ENCODE data around the gene RSAD2.

The RSAD2 gene

DNA sequence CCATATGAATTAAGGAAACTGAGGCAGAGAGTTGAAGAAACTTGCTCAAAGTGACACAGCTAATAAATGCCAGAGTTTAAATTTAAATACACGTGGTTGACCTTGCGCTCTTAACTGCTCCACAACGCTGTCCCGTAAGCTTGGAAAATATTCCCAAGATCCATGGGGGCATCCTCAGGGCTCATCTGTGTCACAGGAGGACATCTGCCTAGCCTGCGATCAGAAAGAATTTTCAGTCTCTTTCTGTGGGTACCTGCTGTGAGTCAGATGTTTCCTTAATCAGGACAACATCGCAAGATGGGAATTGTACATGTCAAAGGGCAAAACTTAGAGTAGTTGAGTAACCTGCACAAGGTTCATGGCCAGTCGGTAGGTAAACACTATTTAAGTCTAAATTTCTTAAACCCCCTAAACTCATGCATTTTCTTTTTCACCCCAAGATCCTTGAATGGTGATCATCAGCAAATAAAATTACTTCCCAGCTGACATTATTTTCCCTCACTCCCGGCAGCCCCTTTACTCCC is 13.3 kb upstream of the RSAD2 start:
- Histone ChIP-seq H3K4me1 (ENCODE audit: control insufficient read depth, insufficient read depth, low read length) (no peaks in the 10 kb centered on the region), H3K36me3 (ENCODE audit: control insufficient read depth in 2 of 2, insufficient read depth in 1 of 2, low read length in 2 of 2) (peaks cover 0 to 5% of the 10 kb centered on the region in 2 experiments; a peak in 1 of 3 replicates), H3K9me3 (ENCODE audit: control insufficient read depth, insufficient read depth, low read depth, low read length) (no peaks in the 10 kb centered on the region), H3K4me3 (ENCODE audit: low read depth, low read length) (no peak overlapping the region), H3K27ac (ENCODE audit: extremely low read depth, low read depth, low read length) (no peak overlapping the region)
- TF ChIP-seq, protein P1, sequence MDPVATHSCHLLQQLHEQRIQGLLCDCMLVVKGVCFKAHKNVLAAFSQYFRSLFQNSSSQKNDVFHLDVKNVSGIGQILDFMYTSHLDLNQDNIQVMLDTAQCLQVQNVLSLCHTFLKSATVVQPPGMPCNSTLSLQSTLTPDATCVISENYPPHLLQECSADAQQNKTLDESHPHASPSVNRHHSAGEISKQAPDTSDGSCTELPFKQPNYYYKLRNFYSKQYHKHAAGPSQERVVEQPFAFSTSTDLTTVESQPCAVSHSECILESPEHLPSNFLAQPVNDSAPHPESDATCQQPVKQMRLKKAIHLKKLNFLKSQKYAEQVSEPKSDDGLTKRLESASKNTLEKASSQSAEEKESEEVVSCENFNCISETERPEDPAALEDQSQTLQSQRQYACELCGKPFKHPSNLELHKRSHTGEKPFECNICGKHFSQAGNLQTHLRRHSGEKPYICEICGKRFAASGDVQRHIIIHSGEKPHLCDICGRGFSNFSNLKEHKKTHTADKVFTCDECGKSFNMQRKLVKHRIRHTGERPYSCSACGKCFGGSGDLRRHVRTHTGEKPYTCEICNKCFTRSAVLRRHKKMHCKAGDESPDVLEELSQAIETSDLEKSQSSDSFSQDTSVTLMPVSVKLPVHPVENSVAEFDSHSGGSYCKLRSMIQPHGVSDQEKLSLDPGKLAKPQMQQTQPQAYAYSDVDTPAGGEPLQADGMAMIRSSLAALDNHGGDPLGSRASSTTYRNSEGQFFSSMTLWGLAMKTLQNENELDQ (tag by site-specific recombination; IDR thresholded peaks at IDR 0.05; ENCODE audit: low read depth): no peak
- TF ChIP-seq ZNF792 (tag by site-specific recombination; IDR thresholded peaks at IDR 0.05): no peak
- no peak for TF ChIP-seq ZNF350 (tag by site-specific recombination; IDR thresholded peaks at IDR 0.05)
- TF ChIP-seq ZNF169 (tag by site-specific recombination; IDR thresholded peaks at IDR 0.05): no peak
- TF ChIP-seq, protein P2, sequence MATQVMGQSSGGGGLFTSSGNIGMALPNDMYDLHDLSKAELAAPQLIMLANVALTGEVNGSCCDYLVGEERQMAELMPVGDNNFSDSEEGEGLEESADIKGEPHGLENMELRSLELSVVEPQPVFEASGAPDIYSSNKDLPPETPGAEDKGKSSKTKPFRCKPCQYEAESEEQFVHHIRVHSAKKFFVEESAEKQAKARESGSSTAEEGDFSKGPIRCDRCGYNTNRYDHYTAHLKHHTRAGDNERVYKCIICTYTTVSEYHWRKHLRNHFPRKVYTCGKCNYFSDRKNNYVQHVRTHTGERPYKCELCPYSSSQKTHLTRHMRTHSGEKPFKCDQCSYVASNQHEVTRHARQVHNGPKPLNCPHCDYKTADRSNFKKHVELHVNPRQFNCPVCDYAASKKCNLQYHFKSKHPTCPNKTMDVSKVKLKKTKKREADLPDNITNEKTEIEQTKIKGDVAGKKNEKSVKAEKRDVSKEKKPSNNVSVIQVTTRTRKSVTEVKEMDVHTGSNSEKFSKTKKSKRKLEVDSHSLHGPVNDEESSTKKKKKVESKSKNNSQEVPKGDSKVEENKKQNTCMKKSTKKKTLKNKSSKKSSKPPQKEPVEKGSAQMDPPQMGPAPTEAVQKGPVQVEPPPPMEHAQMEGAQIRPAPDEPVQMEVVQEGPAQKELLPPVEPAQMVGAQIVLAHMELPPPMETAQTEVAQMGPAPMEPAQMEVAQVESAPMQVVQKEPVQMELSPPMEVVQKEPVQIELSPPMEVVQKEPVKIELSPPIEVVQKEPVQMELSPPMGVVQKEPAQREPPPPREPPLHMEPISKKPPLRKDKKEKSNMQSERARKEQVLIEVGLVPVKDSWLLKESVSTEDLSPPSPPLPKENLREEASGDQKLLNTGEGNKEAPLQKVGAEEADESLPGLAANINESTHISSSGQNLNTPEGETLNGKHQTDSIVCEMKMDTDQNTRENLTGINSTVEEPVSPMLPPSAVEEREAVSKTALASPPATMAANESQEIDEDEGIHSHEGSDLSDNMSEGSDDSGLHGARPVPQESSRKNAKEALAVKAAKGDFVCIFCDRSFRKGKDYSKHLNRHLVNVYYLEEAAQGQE (tag by site-specific recombination; IDR thresholded peaks at IDR 0.05): no peak
- no peak for TF ChIP-seq BCL11A (tag by site-specific recombination; IDR thresholded peaks at IDR 0.05; ENCODE audit: low read depth)
- TF ChIP-seq ZNF555 (tag by site-specific recombination; conservative IDR thresholded peaks at IDR 0.05): no peak
- no peak for TF ChIP-seq ZNF629 (tag by site-specific recombination; IDR thresholded peaks at IDR 0.05)
- CTCF ChIA-PET: interaction anchor here (1.2 kb wide), 1 partner anchor 38 kb away, joined by 3 read pairs; no protein-coding TSS in a partner anchor
- POLR2A ChIA-PET: interaction anchor here (1.4 kb wide), 1 partner anchor 14 kb away, joined by 3 read pairs; no protein-coding TSS in a partner anchor

DNA sequence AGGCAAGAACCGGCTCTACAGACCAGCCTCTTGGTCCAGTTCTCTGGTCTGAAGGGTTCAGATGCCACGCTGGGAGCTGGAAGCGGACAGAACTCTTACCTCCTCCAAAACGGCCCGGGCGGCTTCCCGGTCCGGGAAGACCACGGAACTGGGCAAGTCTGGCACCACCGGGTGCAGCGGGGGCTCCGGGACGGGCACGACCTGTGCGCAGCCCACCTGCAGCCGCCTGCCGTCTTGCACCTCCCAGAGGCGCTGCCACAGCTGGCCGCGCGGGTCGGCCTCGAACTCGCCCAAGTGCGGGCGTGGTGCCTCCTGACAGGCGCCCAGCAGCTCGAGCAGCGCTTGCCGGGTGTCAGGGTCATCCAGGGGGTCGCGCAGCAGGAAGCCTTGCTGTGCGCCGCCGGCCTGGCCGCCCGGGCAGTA is 12.6 kb upstream of the RSAD2 start:
- ChIA-PET POLR2A (interaction anchor here (1.4 kb wide), 1 partner anchor 14 kb away, joined by 3 read pairs; no protein-coding TSS in a partner anchor), CTCF (interaction anchor here (0.6 to 1.2 kb wide), 3 partner anchors 39 to 221 kb away, joined by 3 to 4 read pairs (median 3); no protein-coding TSS in a partner anchor)
- peak overlapping the region; percentile 25; the same call in 1 of the 2 replicates for H3K27ac ChIP-seq (ENCODE audit: extremely low read depth, low read depth, low read length)

More for the DNA sequence above, 12.6 kb upstream of the RSAD2 start:
- peak overlapping the region; percentile 62 for H3K4me3 ChIP-seq (ENCODE audit: low read depth, low read length)
- TF ChIP-seq ZNF555 (tag by site-specific recombination; conservative IDR thresholded peaks at IDR 0.05) (no peak), SP2 (tag by site-specific recombination; IDR thresholded peaks at IDR 0.05) (no peak), ZNF664 (tag by site-specific recombination; IDR thresholded peaks at IDR 0.05) (no peak), ZNF426 (tag by site-specific recombination; IDR thresholded peaks at IDR 0.05) (no peak), ZBTB1 (tag by site-specific recombination; IDR thresholded peaks at IDR 0.05) (no peak), SETDB1 (IDR thresholded peaks at IDR 0.05; ENCODE audit: insufficient read length, low read length) (no peak), ZNF248 (tag by site-specific recombination; IDR thresholded peaks at IDR 0.05) (no peak), ZNF670 (tag by site-specific recombination; IDR thresholded peaks at IDR 0.05; ENCODE audit: low read depth) (no peak), ZNF658 (tag by site-specific recombination; IDR thresholded peaks at IDR 0.05) (no peak), ZNF10 (tag by site-specific recombination; IDR thresholded peaks at IDR 0.05) (no peak), ZEB2 (tag by site-specific recombination; IDR thresholded peaks at IDR 0.05) (no peak), ZNF423 (tag by site-specific recombination; IDR thresholded peaks at IDR 0.05) (no peak), ZNF707 (tag by site-specific recombination; IDR thresholded peaks at IDR 0.05) (no peak), ZNF148 (tag by site-specific recombination; IDR thresholded peaks at IDR 0.05; ENCODE audit: borderline replicate concordance) (no peak), SP7 (tag by site-specific recombination; IDR thresholded peaks at IDR 0.05) (no peak)
- TF ChIP-seq, protein P3, sequence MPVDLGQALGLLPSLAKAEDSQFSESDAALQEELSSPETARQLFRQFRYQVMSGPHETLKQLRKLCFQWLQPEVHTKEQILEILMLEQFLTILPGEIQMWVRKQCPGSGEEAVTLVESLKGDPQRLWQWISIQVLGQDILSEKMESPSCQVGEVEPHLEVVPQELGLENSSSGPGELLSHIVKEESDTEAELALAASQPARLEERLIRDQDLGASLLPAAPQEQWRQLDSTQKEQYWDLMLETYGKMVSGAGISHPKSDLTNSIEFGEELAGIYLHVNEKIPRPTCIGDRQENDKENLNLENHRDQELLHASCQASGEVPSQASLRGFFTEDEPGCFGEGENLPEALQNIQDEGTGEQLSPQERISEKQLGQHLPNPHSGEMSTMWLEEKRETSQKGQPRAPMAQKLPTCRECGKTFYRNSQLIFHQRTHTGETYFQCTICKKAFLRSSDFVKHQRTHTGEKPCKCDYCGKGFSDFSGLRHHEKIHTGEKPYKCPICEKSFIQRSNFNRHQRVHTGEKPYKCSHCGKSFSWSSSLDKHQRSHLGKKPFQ (tag by site-specific recombination; IDR thresholded peaks at IDR 0.05): no peak
- H3K9me3 ChIP-seq (ENCODE audit: control insufficient read depth, insufficient read depth, low read depth, low read length): no peaks in the 10 kb centered on the region
- H3K36me3 ChIP-seq (ENCODE audit: control insufficient read depth in 2 of 2, insufficient read depth in 1 of 2, low read length in 2 of 2): peaks cover 0 to 5% of the 10 kb centered on the region in 2 experiments; a peak in 1 of 3 replicates
- H3K4me1 ChIP-seq (ENCODE audit: control insufficient read depth, insufficient read depth, low read length): no peaks in the 10 kb centered on the region
